ENCODE data around the gene DNAI7. TPM values are rescaled to one million over a fixed set of nuclear protein-coding genes. Genes with fewer than 3 reads are reported as not detected.

The DNAI7 gene
- total RNA-seq, 1 donor from 2014 or later, result 2.3 TPM

GRCh38 chr12:25113651-25114050, 81.3 kb downstream of the DNAI7 start:
- ATAC-seq, result no peak
- intact Hi-C loops (cut with DNase I), result no loop called here
- no peak for DNase-seq (ENCODE audit: missing footprints)

- intact Hi-C loops (cut with DNase I), result no loop called here
- ATAC-seq (no peak), DNase-seq (ENCODE audit: missing footprints) (no peak)
Measured at GRCh38 chr12:25110260-25110659, 84.7 kb downstream of the DNAI7 start.

- DNase-seq (ENCODE audit: missing footprints), result no peak
- ATAC-seq, result no peak
- intact Hi-C loops (cut with DNase I), result no loop called here
Measured at GRCh38 chr12:25107920-25108319, 87.0 kb downstream of the DNAI7 start.

GRCh38 chr12:25106818-25107217, 88.1 kb downstream of the DNAI7 start:
- intact Hi-C loops (cut with DNase I), result no loop called here
- ATAC-seq (no peak), DNase-seq (ENCODE audit: missing footprints) (no peak)

GRCh38 chr12:25102402-25102801, 92.6 kb downstream of the DNAI7 start:
- ATAC-seq, result no peak
- DNase-seq (ENCODE audit: missing footprints), result no peak
- intact Hi-C loops (cut with DNase I), result no loop called here

GRCh38 chr12:25101092-25101445, 93.9 kb downstream of the DNAI7 start:
- ATAC-seq (no peak), DNase-seq (ENCODE audit: missing footprints) (no peak)
- intact Hi-C loops (cut with DNase I), result no loop called here

- ATAC-seq (no peak), DNase-seq (ENCODE audit: missing footprints) (no peak)
- intact Hi-C loops (cut with DNase I), result no loop called here
Measured at GRCh38 chr12:25100194-25101091, 94.5 kb downstream of the DNAI7 start.

GRCh38 chr12:25099010-25099409, 96.0 kb downstream of the DNAI7 start:
- no peak for ATAC-seq
- intact Hi-C loops (cut with DNase I), result no loop called here
- no peak for DNase-seq (ENCODE audit: missing footprints)

DNA sequence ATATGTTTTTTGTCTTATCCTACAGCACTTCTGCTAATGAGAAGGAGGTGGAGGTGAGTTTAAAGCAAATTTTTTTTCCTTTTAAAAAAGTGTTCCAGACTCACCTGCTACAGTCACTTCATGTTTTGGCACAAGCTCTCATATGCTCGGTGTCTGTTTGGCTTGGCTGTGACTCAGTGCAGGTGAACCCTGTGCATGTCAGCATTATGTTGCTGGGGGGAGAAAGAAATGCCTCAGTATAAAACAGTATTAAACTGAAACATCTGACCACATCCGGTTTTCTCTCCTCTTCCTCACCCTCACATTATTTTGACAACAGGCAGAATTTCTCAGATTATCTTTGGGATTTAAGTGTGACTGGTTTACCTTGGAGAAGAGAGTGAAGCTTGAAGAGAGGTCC, 105.2 kb downstream of the DNAI7 start:
- no peak for DNase-seq (ENCODE audit: missing footprints)
- ATAC-seq, result no peak
- intact Hi-C loops (cut with DNase I), result no loop called here

- ATAC-seq (no peak), DNase-seq (ENCODE audit: missing footprints) (no peak)
- intact Hi-C loops (cut with DNase I), result no loop called here
Measured at GRCh38 chr12:25087596-25087995, 107.4 kb downstream of the DNAI7 start.

DNA sequence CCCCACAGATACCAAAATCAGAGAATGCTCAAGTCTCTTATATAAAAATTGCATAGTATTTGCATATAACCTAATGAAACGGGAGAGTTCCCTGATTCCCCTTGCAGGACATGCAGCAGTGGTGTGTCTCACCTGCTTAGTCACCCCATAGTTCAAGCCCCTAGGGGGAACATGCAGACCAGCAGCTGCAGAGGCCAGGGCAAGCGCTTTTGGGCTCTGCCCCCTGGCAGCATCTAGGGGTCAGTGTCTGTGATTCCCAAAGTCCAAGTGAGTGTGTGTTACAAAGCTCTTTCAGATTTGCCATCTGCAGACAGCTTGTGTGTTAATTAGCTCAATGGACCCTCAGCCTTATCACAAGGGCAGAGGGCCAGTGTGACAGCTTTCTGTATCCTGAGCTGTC, 110.1 kb downstream of the DNAI7 start:
- ATAC-seq (no peak), DNase-seq (ENCODE audit: missing footprints) (no peak)
- intact Hi-C loops (cut with DNase I), result no loop called here

DNA sequence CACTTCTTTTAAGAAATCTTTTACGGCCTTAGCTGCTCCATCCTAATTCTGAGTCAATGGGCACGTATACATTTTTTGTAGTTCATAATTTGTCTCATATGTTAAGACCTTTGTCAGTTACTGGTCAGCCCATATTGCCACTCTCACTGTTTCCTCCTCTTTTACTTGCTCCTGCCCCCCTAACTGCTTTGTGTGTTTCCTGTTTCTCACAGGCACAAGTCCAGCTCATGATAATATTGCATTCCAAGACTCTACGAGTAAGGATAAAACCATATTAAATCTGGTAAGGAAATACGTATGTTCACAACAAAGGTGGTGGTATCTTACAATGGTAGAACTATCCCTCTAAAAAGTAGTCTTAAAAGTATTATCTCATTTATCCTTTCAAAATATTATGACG, 111.7 kb downstream of the DNAI7 start:
- intact Hi-C loops (cut with DNase I), result no loop called here

GRCh38 chr12:25082628-25083027, 112.3 kb downstream of the DNAI7 start:
- DNase-seq (ENCODE audit: missing footprints) (no peak), ATAC-seq (no peak)
- intact Hi-C loops (cut with DNase I), result no loop called here

More for the DNA sequence above, 111.7 kb downstream of the DNAI7 start:
- DNase-seq (ENCODE audit: missing footprints) (no peak), ATAC-seq (no peak)

GRCh38 chr12:25079393-25079792, 115.6 kb downstream of the DNAI7 start:
- DNase-seq (ENCODE audit: missing footprints) (no peak), ATAC-seq (no peak)
- intact Hi-C loops (cut with DNase I), result no loop called here

DNA sequence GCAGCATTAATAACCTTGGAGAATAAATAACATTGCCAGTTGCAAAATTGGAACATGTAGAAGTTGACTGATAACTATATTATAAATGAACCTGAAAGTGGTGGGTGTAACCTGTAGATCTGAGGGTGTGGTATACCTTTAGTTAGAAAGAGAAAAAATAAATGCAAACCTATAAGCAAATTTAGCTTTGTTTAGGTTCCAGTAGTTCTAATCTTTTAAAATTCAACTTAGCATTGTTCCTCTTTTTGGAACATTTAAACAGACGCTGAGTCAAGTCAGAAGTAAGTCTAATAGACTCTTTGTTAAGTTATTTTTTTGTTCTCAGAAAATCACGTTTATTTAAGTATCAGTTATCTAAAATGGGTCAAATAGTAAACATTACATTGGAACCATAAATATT, 120.0 kb downstream of the DNAI7 start:
- DNase-seq (ENCODE audit: missing footprints), result no peak
- intact Hi-C loops (cut with DNase I), result no loop called here
- no peak for ATAC-seq

GRCh38 chr12:25074113-25074512, 120.8 kb downstream of the DNAI7 start:
- ATAC-seq (no peak), DNase-seq (ENCODE audit: missing footprints) (no peak)
- intact Hi-C loops (cut with DNase I), result no loop called here

- no peak for DNase-seq (ENCODE audit: missing footprints)
- intact Hi-C loops (cut with DNase I), result no loop called here
Measured at GRCh38 chr12:25072906-25073650, 121.9 kb downstream of the DNAI7 start.

GRCh38 chr12:25071366-25071765, 123.6 kb downstream of the DNAI7 start:
- DNase-seq (ENCODE audit: missing footprints) (no peak), ATAC-seq (no peak)
- intact Hi-C loops (cut with DNase I), result no loop called here

More at GRCh38 chr12:25072906-25073650, 121.9 kb downstream of the DNAI7 start:
- no peak for ATAC-seq

- ATAC-seq, result no peak
Measured at GRCh38 chr12:25069224-25069623, 125.7 kb downstream of the DNAI7 start.

DNA sequence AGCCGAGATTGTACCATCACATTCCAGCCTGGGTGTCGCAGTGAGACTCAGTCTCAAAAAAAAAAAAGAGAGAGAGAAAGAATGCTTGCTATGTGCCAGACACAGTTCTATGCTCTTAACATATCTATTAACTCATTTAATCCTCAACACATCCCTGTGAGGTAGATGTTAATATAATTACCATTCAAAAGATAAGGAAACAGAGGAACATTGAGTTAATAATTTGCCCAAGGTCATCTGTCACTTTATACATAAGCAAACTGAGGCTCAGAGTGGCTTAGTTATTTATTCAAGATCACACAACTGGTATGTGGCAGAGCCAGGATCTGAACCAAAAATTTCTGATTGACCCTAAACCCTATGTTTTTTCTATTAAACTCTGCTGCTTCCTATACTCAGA, 129.9 kb downstream of the DNAI7 start:
- intact Hi-C loops (cut with DNase I), result no loop called here
- ATAC-seq (no peak), DNase-seq (ENCODE audit: missing footprints) (no peak)

More at GRCh38 chr12:25069224-25069623, 125.7 kb downstream of the DNAI7 start:
- DNase-seq (ENCODE audit: missing footprints), result no peak
- intact Hi-C loops (cut with DNase I), result no loop called here
